HL-60/S4 (cell line): ENCODE data around the gene LMX1A.

Source experiments
- in situ Hi-C: fragments of 300-500 bp; cut with MboI; formaldehyde crosslinking; loops from 2 replicates; pipeline ENCODE4 v1.14.3; 2022; ENCODE audit warnings: low sequenced_read_pairs

LMX1A gene

DNA sequence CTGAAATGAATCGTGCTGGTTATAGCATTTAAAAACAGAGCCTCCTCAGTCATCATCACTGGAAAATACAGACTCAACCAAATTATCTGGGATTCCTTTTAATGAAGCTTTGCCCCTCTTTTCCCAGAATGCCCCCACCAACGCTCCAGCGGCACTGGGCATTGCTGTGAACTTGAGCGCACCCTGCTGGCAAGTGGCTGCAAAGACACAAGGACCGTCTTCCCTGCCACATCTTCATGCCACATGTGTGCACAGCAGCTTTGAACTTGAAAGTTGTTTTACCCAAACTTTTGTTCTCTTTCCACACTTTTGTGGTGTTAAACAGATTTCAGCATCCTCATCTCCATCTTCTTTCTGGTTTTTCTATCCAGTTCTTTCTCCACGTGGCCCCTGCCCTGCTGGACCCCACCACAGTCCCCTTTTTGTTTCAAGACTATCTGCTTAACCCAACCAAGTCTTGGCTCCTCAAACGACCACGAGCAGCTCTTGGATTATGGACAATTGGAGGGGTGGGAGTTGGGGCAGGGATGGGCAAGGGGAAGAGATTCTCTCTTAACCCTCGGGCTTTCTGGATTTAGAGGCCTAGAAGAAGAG lies 12.8 kb upstream of the LMX1A start:
- in situ Hi-C loops = no loop called here

DNA sequence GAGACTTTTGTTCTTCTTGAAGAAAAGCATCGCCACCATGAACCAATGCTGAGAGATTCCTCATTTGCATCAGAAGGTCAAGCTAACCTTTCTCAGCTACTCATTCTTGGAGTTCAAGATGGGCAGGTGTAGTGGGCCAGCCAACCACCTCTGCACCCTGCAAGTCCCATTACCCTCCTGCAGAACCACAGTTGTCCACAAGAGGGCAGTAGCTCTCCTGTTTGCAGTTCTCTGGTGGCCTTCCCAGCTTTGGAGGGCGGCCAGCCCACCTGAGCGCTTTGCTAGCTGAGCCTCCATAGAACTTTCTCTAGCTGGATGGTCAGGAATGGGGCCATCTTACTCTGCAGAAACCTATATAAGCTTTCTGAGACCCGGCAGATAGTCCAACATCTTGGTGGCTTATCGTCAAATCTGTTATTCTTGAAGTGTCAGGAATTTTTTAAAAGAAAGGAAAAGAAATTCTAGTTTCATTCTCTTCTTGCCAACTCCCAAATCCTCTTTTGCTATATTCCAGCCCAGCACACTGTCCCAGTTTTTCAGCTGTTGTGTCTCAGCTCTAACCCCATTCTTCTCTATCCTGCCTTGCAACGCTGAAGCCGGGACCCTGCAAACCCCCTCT lies 11.0 kb upstream of the LMX1A start:
- in situ Hi-C loops = no loop called here

DNA sequence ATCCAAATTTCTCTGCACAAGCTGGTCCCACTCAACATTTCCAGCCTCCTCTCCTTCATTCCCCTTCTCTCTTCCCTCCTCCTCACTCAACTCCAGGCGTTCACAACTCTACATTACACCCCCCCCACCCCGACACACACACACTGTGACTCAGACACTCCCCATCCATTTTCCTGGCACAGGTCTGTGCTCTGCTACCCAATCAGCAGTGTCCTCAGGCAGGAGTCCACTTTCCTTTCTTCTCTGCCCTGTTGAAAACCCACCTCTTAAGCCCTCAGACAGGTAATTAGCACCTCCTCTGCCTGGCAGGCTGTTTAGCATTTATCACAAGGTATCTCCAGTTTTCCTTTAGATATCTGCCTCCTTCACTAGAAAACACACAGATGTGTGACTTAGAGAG lies 8.8 kb upstream of the LMX1A start:
- in situ Hi-C loops = no loop called here

DNA sequence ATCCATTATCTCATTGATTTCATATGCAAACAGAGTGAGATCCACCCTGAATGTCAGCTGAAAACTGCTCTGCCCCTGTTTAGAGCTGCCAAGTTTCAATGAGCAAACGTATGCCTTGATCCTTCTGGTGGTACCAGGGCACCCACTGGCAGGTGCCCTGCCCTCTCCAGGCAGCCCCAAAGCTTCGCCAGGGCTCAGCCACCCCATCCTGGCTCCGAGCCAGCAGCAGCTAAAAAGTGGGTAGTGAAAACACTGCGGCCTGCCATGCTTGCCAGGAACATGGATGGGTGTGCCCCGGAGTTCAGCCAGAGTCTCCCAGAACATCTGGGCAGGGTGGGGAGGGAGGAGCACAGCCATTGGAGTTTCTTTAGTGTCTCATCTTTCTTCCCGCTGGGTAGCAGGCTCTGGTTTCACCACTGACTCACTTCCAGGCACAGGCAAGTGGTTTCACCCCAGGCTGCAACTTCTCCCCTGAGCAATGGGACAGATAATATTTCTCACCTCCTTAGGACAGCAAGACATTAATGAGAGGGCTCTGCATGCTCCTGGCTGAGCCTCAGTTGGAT lies 8.1 kb upstream of the LMX1A start:
- in situ Hi-C loops = no loop called here

DNA sequence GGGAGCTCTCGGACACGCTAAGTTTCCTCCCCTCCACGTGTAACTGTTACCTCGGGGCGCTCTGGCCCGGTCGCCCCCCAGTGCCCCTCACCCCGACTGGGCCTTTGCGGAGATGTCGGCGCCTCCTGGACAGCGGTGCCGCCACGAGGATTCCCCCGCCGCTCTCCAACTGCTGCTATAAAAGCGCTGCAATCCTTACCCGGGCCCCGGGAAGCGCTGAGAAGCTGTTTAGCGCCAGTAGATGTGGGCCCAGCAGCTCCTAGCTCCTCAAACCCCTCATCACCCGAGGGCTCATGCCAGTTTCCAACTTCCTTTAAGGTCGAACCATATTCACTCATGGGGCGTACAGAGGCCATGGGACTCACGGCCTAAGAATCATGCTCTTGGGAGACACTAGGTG lies 361 bp upstream of the LMX1A start:
- in situ Hi-C loops = no loop called here

DNA sequence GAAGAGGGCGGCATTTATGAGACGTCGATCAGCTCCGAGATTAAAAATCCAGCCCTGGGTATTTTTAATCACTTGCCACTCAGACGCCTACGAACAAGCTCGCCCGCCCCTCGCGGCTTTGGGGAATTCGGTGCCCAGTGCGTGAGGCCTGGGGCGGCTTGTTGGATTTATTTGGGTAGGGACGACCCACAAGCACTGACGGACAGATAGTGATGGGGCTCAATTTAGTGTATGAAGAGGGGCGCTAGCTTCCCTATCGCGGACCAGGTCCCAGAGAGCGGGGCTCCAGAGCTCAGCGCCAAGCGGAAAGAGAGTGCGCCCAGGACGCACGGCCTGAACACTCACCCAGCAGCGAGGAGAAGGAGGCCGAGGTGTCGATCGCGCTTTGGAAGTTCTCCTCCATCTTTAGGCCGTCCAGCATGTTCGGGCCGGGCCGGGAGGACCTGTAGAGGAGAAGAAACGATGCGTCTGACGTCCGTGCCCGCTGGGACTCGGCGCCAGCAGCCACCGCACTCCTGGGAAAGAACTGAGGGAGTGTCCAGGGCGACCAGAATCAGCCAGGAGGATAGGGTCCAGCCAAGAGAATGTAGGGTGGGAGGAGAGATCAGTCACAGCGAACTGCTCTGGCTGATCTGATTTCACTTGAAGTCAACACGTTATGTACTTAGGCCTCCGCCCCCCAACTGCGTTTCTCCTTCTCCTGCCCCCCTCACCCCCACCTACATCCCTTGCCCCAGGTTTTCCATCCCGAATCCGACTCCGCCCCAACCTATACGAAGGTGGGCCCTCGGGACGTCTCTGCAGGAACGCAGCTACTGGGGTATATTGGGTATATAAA lies 1.2 kb downstream of the LMX1A start:
- in situ Hi-C loops = no loop called here

DNA sequence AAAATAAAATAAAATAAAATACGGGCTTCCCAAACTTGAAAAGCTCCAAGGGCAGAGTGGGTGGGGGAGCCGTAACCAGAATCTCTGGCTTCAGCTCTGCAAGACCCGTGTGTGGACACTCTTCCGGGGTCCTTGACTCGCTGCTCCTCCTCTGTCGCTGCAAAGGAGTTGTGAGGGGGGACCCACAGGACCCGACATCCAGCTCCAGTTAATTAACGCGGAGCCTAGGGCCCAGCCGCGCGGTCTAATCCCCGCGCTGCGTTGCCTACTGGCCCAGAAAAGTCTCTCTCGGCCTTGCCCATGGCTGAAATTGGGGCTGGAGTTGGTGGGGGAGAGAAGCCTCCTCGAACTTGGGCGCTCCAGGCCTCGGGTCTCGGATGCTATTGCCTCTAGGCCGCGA lies 1.8 kb downstream of the LMX1A start:
- in situ Hi-C loops = no loop called here

DNA sequence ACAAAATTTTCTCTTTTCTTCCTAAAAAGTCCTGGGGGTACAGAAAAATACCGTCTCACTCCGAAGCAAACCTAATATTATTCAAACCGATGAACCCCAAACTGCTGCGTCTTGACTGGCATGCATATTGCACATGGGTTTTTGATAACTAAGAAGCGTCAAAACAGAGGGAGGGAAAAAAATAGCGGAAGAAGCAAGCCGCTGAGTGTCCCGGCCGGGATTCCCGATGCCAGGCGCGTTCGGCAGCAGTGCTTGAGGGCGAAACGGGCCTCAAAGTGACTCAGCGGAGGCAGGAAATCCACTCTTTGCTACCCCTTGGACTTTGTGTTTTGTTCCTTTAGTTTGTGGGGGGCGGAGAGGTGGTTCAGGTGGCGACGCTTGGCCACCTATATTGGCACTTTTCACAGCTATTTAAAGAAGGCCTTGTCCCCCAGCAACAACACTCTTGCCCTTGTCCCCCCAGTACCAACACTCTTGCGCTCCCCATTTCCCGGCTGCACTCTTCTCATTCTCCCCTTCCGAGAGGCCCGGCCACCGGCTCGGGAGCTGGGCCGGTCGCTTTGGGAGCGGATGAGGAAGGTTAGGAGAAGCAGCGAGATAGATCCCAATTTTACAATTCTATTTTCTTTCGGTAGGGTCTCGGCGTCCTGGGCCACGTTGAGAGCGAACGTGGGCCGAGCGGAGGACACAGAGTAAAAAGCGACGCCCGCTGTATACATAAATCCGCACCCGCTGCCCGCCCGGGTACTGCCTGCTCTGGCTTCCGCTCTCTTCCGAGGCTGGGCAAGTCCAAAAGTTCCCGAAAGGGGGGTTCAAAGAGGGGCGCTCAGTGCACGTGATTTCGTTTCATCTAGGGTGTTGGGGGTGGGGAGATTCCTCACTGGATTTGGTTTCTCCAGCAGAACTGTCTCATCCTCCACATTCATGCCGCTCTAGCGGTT lies 2.5 kb downstream of the LMX1A start:
- in situ Hi-C loops = no loop called here

DNA sequence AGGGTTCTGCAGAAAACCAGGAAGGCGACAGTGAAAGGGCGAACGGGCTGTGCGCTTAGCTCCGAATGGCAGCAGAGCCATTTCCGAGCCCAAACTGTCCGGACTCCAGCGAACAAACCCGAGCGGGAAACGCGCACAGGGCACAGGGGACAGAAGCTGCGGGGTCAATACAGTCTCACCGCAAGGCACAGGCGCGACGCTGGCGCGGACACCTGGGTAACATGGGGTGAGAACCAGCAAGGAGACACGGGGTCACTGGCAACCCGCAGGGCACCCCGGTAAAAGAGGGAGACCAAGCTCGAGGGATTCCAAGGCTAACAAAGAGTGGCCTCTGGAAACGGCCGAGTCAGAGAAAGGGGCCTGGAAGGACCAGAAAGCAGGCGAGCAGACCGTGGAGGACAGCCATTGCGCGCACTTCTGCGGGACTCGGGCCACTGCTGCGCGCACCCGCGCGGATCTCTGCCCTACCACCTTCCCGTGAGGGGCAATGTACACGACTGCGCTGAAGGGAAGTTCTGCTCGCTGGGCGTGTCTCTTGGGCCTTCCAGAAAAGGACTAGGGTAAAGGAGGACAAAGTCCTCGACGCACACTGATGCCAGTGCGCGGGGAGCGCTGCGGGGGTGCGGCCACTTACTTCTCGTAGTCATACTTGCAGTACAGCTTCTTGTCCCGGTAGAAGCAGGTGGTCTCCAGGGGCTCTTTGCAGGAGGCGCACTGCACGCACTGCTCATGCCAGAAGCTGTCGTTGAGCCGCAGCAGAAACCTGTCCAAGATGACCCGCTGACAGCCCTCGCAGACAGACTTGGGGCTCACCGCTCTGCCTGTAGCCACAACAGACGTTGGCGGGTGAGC lies 3.8 kb downstream of the LMX1A start:
- in situ Hi-C loops = no loop called here

DNA sequence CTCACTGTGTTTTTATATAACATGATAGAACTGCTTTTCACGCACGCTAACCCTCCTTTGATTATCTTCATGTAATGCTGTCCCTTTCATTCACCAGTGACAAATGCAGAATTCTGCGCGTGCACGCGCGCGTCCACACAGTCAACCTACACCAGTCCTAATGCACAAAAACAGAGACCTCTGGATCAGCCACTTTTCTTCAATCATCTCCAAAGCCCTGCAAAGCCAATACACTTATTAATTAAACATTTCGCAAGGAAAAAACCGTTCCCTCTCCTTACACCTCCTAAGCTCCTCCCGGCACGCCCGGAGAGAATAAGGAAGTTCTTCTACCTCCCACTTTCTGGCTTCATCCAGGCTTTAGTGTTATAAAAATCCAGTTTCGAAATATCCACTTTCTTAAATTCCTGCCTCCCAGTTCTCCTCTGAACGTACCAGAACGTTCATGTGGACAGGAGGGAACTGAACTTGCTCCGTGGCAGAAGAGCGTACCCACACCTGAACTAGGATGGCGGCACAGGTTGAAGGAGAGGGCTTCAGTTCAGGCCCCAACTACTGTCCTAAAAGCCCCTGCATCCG lies 4.6 kb downstream of the LMX1A start:
- in situ Hi-C loops = no loop called here

DNA sequence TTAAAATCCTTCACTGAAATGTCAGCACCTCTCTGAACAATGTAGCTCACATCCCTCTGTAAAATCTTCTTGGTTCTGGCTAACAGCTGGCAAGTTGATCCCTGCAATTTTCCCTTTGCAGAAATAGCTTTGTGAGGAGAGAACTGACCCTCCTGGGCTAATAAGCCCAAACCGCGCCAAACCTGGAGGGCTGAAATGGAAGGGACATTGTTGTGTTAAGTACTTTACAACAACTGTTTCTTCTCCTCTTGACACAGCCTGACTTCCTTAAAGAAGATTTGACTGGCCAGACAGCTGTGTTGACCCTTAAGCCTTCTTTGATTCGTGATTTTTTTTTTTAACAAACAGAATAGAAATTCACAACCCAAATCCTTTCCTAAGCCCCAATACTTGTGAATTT lies 5.7 kb downstream of the LMX1A start:
- in situ Hi-C loops = no loop called here

DNA sequence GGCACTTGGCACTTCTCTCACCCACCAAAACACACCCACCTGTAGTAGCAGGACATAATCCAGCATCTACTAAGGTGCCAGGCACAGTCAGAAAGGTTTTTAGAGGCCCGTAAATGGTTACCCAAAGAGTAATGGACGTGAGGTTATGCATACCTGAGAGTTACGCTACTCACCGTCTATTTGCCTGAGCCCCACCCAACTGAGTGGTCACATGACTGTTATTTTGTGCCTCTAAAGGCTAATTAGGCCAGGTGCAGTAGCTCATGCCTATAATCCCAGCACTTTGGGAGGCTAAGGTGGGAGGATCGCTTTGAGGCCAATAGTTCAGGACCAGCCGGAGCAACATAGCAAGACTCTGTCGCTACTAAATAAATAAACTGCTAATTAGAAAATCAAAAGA lies 11.0 kb downstream of the LMX1A start:
- in situ Hi-C loops = no loop called here

DNA sequence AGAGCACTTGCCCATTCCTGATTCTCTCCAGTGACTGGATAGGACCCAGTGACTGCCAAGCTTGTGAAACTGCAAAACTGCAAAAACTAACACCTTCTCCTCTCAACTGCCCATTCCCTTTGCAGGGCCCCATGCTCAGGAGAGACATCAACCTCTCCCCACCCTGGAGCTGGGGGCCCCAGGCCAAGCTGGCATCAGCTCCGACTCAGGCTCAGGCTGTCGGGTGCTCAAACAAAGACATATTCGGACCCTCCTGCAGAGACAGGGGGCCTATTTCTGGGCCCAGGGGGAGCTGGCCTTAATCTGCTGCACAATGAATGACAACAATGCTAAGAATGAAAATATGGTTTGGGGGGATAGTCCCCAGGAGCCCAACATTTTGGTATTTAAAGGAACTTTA lies 11.8 kb downstream of the LMX1A start:
- in situ Hi-C loops = no loop called here

DNA sequence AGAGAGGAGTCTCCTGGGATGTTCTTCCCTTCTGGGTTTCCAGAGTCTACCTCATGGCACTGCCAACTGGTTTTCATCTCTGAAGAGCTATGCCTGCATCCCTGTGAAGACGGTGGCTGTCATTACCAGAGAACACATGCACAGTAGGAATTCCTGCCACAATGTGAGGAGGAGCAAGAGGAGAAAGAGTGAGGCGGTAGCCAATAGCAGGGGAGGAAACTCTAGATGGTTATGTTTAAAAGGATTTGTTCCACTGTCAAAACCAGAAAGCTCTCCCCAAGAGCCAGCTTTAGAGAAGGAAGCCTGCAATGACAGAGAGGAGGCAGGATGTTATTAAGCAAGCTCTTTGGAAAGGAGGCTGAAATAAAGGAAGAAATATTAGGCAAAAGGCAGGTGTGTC lies 12.3 kb downstream of the LMX1A start:
- in situ Hi-C loops = no loop called here

DNA sequence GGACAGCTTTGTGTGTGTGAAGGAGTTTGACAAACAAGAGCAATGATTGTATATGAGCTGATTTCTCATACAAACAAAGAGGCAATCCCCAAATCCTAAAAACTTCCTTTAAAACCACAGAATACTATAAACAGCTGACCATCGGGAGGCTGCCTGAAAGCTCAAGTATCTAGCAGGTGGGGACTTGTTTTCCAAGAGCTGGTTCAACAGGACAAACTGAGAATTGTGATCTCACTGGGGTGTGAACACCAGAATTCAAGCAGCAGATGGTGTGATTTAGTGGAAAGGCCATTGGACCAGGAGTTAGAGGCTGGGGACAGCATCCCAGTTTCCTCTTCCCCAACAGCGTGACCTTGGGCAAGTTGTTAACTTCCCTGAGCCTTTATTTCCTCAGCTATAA lies 13.9 kb downstream of the LMX1A start:
- in situ Hi-C loops = no loop called here

DNA sequence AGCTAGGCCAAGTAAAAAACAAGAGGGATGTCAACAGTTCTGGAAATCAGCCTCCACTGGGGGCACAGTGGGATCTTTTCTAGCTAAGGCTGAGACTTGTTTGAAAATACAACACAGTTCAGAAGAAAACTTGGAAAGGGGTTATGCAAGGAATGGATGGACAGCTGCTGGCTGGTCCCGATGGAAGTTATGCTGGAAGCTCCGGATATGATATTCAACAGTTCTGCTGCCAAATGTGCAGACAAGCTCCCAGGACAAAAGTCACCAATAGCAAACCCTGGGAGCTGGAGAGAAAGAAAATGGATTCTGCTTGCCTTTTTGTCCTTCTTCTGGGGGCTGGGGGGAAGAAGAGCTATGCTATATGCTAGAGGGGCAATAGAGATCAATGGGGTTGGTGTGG lies 14.3 kb downstream of the LMX1A start:
- in situ Hi-C loops = no loop called here

DNA sequence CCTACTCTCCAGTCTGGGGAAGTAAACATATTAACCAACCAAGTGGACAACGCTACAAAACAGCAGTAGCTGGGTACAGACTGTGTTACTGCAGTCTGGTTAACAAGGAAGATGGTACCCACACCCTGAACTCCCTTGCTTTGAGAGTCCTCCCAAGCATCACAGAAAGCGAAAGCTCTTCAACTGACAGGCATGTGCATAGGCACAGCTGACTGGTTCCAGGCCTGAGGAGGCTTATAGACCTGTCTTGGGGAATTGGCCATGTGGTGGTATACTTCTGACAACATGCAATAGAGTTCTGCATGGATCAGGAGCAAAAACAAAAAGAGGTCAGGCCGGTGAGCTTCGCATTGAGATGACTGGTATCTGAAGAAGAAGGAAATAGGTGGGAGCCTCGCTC lies 17.4 kb downstream of the LMX1A start:
- in situ Hi-C loops = no loop called here

DNA sequence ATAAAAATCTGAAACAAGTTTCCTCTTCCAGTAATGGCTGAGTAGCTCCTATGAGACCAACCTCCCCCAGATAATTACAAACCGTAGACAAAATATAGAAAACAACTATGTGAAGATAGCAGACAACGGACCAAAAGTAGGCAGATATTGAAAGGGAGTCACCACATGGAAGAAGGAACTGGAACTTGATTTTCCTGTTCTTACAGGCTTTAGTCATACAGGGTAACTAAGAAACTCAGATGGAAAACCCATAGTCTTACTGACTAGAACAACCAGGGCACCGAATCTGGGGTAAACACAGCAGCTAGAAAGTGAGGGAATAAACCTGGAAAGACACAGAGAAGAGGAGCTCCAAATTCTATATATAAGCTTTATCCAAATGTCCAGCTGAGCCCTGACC lies 26.0 kb downstream of the LMX1A start:
- in situ Hi-C loops = no loop called here

DNA sequence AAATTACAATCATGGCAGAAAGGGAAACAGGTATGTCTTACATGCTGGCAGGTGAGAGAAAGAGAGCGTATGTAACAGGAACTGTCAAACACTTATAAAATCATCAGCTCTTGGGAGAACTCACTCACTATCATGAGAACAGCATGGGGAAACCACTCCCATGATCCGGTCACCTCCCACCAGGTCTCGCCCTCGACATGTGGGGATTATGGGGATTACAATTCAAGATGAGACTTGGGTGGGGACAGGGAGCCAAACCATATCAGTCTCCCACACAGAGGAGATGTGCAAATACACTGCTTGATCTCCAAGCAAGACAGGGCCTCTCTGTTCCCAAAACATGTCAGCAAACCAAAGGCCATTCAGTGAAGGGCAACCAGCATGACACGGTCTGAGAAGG lies 27.4 kb downstream of the LMX1A start:
- in situ Hi-C loops = no loop called here

DNA sequence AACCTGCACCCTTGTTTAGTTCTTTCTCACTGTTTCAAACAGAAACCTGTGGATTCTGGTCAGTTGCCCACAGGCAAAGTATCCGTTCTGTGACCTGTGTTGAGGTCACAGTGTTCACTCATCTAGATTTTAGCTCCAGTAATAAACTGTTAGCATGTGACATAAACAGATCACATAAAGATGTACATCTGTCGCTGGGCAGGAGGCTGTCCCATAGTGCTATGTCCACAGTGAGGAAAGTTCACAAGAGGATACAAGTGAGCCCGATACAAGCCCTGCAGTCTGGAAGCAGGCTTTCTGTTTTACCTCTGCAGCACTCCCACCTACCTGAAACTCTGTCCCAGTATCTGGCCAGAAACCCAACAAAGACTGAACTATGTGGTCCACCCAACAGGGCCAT lies 28.4 kb downstream of the LMX1A start:
- in situ Hi-C loops = no loop called here
